ENCODE measurements around the gene CNDP2.

DNA sequence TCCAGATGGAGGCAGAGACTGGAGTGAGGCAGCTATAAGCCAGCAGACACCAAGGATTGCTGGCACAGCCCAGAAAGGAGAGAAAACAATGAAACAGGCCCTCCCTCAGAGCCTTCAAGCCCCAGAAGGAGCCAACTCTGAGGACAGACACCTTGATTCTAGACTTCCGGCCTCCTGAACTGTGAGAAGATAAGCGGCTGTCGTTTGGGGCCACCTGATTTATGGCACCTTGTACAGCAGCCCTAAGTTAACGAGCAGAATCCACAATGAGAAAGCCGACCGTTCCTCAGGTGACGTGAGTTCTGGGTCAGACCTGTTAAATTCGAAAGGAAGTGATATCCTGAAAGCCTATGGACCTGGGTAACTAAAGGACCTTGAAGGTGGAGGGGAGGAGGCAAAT is 7.3 kb upstream of the CNDP2 start:
- TF ChIP-seq, protein P1, sequence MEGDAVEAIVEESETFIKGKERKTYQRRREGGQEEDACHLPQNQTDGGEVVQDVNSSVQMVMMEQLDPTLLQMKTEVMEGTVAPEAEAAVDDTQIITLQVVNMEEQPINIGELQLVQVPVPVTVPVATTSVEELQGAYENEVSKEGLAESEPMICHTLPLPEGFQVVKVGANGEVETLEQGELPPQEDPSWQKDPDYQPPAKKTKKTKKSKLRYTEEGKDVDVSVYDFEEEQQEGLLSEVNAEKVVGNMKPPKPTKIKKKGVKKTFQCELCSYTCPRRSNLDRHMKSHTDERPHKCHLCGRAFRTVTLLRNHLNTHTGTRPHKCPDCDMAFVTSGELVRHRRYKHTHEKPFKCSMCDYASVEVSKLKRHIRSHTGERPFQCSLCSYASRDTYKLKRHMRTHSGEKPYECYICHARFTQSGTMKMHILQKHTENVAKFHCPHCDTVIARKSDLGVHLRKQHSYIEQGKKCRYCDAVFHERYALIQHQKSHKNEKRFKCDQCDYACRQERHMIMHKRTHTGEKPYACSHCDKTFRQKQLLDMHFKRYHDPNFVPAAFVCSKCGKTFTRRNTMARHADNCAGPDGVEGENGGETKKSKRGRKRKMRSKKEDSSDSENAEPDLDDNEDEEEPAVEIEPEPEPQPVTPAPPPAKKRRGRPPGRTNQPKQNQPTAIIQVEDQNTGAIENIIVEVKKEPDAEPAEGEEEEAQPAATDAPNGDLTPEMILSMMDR (conservative IDR thresholded peaks at IDR 0.05; ENCODE audit: low read depth, low read length): no peak
- no peak for TF ChIP-seq EZH2 (IDR thresholded peaks at IDR 0.05; ENCODE audit: low read length, unreplicated experiment)
